Measurements from ENCODE around the gene NFATC3.

NFATC3 gene

GRCh38 chr16:68231384-68232136 lies 146.4 kb downstream of the NFATC3 start:
- DNase-seq (ENCODE audit: low read depth) = no peak

GRCh38 chr16:68232335-68232734 lies 147.2 kb downstream of the NFATC3 start:
- DNase-seq (ENCODE audit: low read depth) = no peak

DNA sequence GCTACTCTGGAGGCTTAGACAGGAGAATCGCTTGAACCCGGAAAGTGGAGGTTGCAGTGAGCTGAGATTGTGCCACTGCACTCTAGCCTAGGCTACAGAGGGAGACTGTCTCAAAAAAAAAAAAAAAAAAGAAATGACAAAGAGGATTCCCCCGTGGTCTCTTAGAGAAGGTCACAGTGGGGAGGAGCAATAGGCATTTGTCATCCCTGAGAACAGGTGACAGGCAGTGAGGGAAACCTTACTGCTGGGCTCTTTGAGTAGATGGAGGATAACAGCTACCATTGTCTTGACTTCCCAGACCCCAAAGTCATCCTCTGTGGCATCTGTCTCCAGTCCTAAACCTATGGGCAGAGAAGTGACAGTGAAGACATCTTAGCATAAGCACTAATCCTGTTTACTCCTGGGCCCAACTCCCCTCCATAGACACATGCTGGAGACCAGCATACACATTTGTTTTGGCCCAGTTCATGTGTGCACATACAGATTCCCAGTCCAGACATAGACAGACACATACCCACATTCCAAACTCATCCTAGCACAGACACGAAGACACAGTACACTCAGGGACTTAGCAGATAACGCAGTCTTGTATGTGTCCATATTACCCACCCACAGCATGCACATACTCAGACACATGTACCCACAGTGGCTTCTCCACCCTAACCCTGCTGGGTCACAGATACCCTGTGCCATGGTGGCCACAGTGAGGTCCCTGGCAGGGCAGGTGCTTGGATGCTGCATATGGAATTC lies 148.1 kb downstream of the NFATC3 start:
- no peak for DNase-seq (ENCODE audit: low read depth)

DNA sequence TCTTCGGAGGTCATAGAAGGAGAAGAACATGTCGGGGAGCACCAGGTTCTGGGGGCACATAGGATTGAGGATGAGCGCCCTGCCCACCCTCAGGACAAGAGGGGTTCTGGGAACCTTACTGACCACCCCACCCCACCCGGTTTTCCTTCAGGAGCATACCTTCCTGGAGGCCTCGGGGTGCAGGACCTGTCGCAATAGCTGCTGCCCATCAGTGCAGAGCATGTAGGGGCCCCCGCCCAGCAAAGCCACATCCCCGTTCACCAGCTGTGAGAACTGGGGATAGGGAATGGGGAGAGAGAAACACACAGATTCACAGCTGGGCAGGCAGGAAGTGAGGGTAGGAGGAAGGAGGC lies 148.6 kb downstream of the NFATC3 start:
- no peak for DNase-seq (ENCODE audit: low read depth)

GRCh38 chr16:68234188-68235107 lies 149.3 kb downstream of the NFATC3 start:
- peak; percentile 42 for DNase-seq (ENCODE audit: low read depth)

DNA sequence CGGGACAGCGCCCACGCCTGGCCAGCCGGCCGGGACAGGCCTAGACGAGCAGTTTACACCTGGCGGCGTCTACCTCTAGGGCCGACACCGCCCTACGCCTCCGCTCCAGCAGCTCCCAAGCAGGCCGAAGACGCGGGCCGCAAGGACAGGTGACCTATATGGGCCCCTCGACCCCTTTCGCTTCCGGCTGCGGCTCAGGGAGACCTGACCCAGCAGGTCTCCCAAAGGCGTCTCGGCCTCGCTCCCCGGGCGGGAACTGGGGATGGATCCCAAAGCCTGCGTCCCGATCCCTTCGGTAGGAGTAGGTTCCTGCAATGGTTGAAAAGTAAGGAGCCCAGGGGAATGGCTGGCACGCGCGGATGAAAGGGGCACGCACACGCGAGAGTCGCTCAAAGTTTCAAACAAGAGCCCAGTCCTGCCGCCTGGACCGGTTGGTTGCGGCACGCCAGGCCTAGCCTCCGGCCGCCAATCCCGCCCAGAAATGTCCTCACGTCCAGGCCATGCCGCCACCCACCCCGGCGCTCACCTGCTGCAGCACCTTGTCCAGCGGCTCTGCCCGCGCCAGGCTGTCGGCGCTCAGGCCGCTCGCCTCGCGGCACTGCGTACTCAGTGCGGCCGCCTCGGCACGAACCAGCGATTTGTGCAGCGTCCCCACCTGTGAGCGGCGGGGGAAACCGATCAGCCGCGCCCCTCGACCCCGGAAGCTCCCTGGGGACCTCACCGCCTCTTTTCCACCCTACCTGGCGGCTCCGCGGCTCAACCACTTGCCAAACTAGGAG lies 150.1 kb downstream of the NFATC3 start:
- no peak for DNase-seq (ENCODE audit: low read depth)

DNA sequence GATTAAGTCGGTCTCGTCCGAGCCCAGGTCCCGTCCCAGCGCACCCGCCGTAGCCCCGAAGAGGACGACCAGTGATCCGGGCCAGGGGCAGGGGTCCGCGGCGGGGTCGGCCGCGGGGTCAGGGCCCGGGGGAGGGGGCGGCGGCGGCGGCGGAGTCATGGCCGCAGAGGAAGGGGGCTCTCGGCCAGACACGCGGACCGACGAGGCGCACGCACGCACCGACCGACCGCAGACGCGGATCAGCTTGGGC lies 150.6 kb downstream of the NFATC3 start, which contains the start of gene ESRP2:
ESRP2 (minus strand) TSS at position 241 of the 250 bp plus-strand sequence; CDS start at position 159, 82 bp downstream.
- DNase-seq (ENCODE audit: low read depth) = no peak

DNA sequence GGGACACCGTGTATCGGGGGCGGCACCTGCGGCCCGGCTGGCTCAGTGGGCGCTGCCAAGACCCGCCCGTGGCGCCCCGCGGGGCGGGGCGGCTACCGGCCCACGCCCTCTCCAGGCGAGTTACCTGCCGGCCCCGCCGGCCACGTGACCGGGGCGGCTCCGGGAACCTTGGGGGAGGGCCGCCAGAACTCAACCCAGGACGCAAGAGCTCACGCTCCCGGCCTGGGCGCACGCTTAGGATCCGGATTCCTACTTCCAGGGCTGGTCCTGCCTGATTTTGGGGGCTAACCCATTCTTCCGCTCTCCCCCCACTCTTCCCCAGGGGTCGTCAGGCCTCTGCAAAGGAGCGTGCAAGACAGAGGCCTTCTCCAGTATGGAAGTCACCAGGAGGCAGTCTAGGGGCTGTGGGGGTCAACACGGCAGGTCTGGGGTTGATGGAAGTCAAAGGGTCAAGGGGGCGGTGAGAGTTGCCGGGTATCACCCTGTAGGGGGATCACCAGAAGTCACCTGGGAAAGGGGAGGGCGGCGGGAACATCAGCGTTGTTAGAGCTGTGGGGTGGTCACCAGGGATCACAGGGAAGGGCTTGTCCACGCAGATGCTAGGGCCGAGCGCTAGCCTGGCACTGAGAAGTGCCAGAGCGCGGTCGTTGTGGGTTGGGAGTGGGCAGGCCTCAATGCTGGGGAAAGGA lies 151.1 kb downstream of the NFATC3 start:
- DNase-seq (ENCODE audit: low read depth) = no peak

GRCh38 chr16:68236826-68237242 lies 151.7 kb downstream of the NFATC3 start:
- DNase-seq (ENCODE audit: low read depth) = no peak

DNA sequence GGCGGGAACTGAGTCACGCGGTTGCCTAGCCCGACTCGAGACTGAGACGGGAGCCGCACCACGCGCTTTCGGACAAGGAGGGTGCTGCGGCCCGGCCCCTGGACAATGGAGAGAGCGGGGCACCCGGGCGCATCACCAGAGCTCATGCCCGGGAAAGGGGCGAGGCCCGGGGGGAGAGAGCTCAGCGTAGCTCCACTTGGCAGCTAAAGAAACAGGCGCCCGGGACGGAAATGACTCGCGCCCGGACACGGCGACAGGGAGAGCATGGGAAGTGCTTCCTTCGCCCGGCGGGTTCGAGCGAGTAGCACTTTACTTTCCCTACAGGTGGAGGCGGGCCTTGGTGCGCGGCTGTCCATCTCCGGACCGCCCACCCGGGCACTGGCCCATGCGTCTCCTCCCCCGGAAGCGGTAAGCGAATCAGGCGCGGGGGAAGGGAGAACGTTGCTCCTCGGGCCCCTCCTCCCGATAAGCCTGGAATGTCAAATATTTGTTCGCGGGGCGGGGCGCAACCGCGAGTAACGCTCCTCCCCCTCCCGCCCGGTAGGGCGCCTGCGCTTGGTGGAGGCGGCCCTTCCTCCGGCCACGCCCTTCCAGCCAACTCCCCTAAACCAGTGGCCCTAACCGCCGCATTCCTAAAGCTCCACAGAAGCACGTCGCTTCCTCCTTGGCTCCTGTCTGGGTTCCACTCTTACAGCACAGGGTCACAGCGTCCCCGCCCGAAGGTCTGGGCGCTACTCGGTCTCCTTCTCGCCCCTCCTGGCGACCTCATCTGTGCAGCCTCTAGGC lies 152.3 kb downstream of the NFATC3 start:
- peak; percentile 98 for DNase-seq (ENCODE audit: low read depth)

- DNase-seq (ENCODE audit: low read depth) = no peak
Observed at GRCh38 chr16:68238029-68238345, 152.8 kb downstream of the NFATC3 start.

GRCh38 chr16:68242085-68242484 lies 156.9 kb downstream of the NFATC3 start:
- no peak for DNase-seq (ENCODE audit: low read depth)

GRCh38 chr16:68242926-68243858 lies 158.0 kb downstream of the NFATC3 start:
- DNase-seq (ENCODE audit: low read depth) = no peak

- no peak for DNase-seq (ENCODE audit: low read depth)
Observed at GRCh38 chr16:68244481-68244902, 159.3 kb downstream of the NFATC3 start.

GRCh38 chr16:68244903-68245853 lies 160.0 kb downstream of the NFATC3 start, which contains the start of gene PLA2G15:
Gene PLA2G15, plus strand, starts transcription at chr16:68245373. Its CDS starts 54 bp downstream, at chr16:68245427.
- peak; percentile 95 for DNase-seq (ENCODE audit: low read depth)

DNA sequence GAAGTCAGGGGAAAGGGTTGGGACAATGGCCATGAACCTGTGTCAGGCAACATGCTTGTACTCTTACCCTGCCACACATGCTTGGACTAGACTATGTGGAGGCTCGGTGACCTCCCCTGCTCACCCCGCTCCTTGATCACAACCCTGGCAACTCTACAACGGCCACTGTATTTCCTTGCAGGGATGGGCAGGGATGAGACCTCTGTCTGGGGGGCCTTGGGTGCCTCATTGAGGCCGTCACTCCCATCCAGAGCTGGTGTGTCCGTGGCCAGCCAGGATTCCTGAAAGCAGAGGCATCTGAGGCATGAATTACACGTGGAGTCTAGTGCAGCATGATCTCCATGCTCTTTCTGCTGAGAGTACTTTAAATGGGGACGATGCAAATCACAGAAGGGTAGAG lies 161.0 kb downstream of the NFATC3 start:
- DNase-seq (ENCODE audit: low read depth) = no peak

GRCh38 chr16:68246666-68247065 lies 161.5 kb downstream of the NFATC3 start:
- DNase-seq (ENCODE audit: low read depth) = no peak

- no peak for DNase-seq (ENCODE audit: low read depth)
Observed at GRCh38 chr16:68247400-68247799, 162.2 kb downstream of the NFATC3 start.

All from CMK (cell line).